Hematopoietic multipotent progenitor cell treated with erythropoietin and hydrocortisone succinate and interleukin-3 and kit ligand, for 6 days (in vitro differentiated cells): Measurements from ENCODE around the gene SNX2.

Experiments used
- DNase-seq: peaks from one replicate; pipeline ENCODE4 v3.0.0-alpha.2; 2015

Gene SNX2

GRCh38 chr5:122773619-122774018, 1.3 kb upstream of the SNX2 start:
- no peak for DNase-seq

- no peak for DNase-seq
Observed at GRCh38 chr5:122774519-122774860, 390 bp upstream of the SNX2 start.

- DNase-seq = peak; percentile 54
Observed at GRCh38 chr5:122775550-122776542, 966 bp downstream of the SNX2 start.

DNA sequence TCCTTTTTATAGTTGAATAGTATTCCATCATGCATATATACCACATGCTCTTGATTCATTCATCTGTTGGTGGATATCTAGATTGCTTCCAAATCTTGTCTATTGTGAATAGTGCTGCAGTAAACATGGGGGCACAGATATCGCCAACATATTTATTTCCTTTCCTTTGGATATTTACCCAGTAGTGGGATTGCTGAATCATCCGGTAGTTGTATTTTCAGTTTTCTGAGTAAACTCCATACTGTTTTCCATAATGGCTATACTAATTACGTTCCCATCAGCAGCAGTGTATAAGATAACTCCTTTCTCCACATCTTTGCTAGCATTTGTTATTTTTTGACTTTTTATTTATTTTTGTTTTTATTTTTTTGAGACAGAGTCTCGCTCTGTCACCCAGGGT, 3.3 kb downstream of the SNX2 start:
- DNase-seq = no peak

- DNase-seq = no peak
Observed at GRCh38 chr5:122779451-122779850, 4.6 kb downstream of the SNX2 start.

DNA sequence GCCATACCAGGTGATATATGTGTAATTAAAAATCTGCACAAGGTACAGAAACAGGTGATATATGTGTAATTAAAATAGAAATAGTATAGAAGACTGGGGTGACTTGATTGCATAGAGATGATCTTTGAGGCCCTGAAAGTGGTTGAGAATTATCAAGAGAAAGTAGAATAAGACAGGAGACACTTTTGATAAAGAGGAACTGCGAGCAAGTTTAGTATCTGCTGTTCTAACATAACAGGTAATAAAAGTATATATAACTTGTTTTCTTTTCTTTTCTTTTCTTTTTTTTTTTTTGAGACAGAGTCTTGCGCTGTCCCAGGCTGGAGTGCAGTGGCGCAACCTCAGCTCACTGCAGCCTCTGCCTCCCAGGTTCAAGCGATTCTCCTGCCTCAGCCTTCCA, 5.4 kb downstream of the SNX2 start:
- DNase-seq = no peak

DNA sequence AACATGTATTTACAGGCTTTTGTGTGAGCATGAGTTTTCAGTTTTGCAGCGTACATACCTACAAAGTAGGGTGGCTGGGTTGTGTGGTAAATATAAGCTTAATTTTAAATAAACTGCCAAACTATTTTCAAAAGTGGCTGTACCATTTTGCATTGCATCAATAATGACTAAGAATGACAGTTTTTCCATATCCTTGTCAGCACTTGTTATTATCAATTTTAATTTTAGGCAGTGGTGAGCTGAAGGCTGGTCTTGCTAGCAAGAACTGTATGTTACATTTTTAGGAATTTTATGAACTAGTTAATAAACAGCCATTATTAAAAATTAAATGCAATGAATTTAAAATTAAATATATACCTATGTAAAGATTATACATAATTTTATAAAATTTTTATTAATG, 6.6 kb downstream of the SNX2 start:
- DNase-seq = no peak

DNA sequence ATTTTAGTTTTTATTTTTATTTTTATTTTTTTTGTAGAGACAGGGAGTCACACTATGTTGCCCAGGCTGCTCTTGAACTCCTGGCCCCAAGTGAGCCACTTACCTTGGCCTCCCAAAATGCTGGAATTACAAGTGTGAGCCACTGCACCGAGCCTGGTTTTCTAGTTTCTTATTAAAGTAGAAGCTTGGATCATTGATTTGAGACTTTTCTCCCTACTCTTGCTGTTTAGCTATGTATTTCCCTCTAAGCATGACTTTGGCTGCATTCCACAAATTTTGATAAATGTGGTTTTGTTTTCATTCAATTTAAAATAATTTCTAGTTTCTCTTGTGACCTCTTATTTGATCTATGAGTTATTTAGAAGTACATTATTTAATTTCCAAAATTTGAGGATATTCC, 10.4 kb downstream of the SNX2 start:
- no peak for DNase-seq

- no peak for DNase-seq
Observed at GRCh38 chr5:122788371-122788770, 13.5 kb downstream of the SNX2 start.

DNA sequence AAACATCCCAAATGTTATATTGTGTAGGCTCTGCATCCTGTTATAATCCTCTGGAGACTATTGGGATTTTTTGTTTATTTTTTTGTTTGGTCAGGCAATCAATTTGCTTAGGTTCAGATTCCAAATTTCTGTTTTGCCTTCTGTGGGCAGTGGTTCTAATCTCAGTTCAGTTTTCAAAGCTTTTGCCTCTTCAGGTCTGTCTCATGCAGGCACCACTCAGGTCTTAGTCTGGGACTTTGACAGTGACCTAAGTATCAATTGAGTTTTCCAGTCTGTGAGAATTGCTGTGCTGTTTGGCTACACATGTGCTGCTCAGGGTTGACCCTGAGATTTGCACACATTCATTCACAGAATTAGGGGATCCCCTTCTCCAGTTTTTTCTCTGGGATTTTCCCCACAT, 14.1 kb downstream of the SNX2 start:
- no peak for DNase-seq

- DNase-seq = no peak
Observed at GRCh38 chr5:122789461-122790171, 14.7 kb downstream of the SNX2 start.

DNA sequence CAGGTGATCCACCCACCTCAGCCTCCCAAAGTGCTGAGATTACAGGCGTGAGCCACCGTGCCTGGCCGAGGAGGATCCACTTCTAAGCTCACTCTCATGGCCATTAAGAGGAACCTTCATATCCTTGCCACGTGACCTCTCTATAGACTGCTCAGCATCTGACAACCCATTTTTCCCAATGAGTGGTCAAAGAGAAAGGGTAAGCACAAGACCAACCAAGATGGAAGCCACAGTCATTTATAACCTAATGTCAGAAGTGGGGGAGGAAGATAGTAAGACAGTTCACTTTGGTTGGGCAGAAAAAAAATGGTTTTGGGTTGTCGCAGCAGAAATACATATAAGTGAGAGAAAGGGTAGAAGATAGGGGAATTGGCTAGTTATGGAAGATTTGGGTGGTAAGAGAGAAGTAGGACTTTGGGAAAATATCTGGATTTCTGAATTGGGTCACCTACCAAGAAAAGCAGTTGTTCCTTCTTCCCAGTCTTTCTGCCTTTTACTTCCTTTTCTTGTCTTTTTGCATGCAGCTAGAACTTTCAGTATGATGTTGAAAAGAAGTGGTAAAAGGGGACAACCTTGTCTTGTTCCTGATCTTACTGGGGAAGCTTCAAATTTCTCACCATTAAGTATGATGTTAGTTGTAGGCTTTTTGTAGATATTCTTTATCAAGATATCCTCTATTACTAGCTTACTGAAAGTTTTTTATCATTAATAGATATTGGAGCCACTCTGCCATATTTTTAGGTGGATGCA, 15.6 kb downstream of the SNX2 start:
- no peak for DNase-seq

DNA sequence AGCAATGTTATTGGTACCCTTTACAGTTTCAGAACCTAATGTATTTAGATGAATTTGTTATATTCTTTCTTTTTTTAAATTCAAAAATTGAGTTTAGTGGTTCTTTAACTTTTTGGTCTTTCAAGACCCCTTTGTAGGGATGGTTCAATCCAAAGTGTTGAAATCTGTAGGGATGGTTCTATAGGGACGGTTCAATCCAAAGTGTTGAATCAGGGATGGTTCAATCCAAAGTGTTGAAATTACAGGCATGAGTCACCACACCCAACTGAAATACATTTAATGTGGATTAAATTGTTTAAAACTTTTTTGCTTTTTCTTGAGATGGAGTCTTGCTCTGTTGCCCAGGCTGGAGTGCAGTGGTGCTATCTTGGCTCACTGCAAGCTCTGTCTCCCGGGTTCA, 30.6 kb downstream of the SNX2 start:
- no peak for DNase-seq

- no peak for DNase-seq
Observed at GRCh38 chr5:122810405-122810804, 35.5 kb downstream of the SNX2 start.

- DNase-seq = no peak
Observed at GRCh38 chr5:122815218-122815767, 40.4 kb downstream of the SNX2 start.

- DNase-seq = no peak
Observed at GRCh38 chr5:122816756-122817155, 41.9 kb downstream of the SNX2 start.

DNA sequence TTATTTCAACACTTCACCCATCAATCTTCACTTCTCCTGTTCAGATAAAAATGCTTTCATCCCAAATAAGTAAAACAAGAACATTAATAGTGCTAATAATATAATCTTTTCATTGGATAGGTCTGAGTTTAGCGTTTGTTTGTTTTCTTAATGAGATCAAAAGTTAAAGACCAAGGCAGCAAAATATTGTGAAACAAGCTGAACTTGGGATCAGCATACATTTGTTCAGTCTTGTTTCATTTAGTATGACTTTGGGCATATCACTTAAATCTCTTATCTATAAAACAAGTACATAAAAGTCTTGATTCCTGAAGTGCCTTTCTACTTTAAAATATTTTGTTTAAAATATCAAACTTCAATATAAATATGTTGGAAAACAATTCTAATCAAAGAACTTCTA, 57.1 kb downstream of the SNX2 start:
- DNase-seq = no peak

GRCh38 chr5:122835681-122836080, 60.8 kb downstream of the SNX2 start:
- no peak for DNase-seq

DNA sequence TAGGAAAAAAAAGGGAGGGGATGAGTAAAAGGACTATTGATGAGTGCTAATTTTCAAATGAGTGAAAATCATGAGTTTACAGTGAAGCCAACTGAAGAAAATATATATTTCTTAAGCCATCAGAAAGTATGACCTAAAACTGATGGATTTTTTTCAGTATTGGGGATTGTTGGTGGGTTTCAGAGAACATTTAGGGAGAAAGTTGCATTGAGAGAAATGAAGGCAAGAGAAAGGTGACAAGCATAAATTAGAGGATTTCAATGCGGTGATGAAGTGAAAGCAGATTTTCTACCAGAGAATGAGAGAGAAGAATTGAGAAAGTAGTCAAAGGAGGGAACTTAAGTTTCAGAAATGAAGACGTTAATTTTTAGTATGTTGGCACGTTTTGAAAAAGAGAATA, 62.1 kb downstream of the SNX2 start:
- no peak for DNase-seq

- no peak for DNase-seq
Observed at GRCh38 chr5:122839731-122840130, 64.9 kb downstream of the SNX2 start.

- DNase-seq = no peak
Observed at GRCh38 chr5:122842016-122842580, 67.2 kb downstream of the SNX2 start.

- peak; percentile 36 for DNase-seq
Observed at GRCh38 chr5:122844136-122844909, 69.4 kb downstream of the SNX2 start.
